Neutrophil (primary cell): ENCODE data around the gene ICA1L.
"Not testable (repeated sequence)": the region's sequence is repeated elsewhere in the genome, so short reads cannot be mapped to it uniquely, and the experiment has no call there.

Experiments used
- H3K27ac ChIP-seq: fragments of 200-600 bp; sonication (generic); 2 replicates; pipeline ENCODE4 v1.5.1; 2016; ENCODE audit warnings: mild to moderate bottlenecking, moderate library complexity
- H3K27me3 ChIP-seq: fragments of 200-600 bp; sonication (generic); 2 replicates; pipeline ENCODE4 v1.6.0; 2016; ENCODE audit warnings: mild to moderate bottlenecking
- H3K36me3 ChIP-seq: fragments of 200-600 bp; sonication (generic); 2 replicates; pipeline ENCODE4 v1.5.1; 2017
- H3K4me1 ChIP-seq, 2 experiments: fragments of 200-600 bp in 1 of 2; sonication (generic) in 1 of 2; 1 replicate in 1 of 2; 2 replicates in 1 of 2; pipeline versions ENCODE4 v1.5.1 to v1.6.1; 2013 to 2016; ENCODE audit warnings: low read depth in 1 of 2, low read length in 1 of 2, mild to moderate bottlenecking in 1 of 2, moderate library complexity in 1 of 2; ENCODE audit not compliant: control insufficient read depth in 1 of 2, insufficient read depth in 1 of 2
- H3K4me3 ChIP-seq, 2 experiments: fragments of 200-600 bp in 1 of 2; sonication (generic) in 1 of 2; 1 replicate in 1 of 2; 2 replicates in 1 of 2; pipeline ENCODE4 v1.5.1; 2013 to 2016; ENCODE audit warnings: low read depth in 1 of 2, low read length in 1 of 2, mild to moderate bottlenecking in 1 of 2, moderate library complexity in 1 of 2
- H3K9me3 ChIP-seq: fragments of 200-600 bp; sonication (generic); 2 replicates; pipeline ENCODE4 v1.5.1; 2016
- CTCF ChIP-seq: fragments of 200-600 bp; sonication (generic); IDR thresholded peaks from 2 replicates; pipeline ENCODE4 v1.5.1; 2016; ENCODE audit warnings: antibody characterized with exemption

Gene ICA1L

GRCh38 chr2:202808754-202809153, 62.8 kb downstream of the ICA1L start:
- Histone ChIP-seq H3K4me3 (no peak overlapping the region), H3K27me3 (no peaks in the 10 kb centered on the region), H3K9me3 (no peaks in the 10 kb centered on the region), H3K36me3 (no peaks in the 10 kb centered on the region), H3K4me1 (no peaks in the 10 kb centered on the region), H3K27ac (no peak overlapping the region)
- no peak for TF ChIP-seq CTCF

- not testable (repeated sequence) for H3K27me3 ChIP-seq, H3K27ac ChIP-seq, H3K4me3 ChIP-seq, H3K36me3 ChIP-seq, H3K4me1 ChIP-seq, H3K9me3 ChIP-seq
These were observed 64.0 kb downstream of the ICA1L start for GRCh38 chr2:202807431-202808138.

GRCh38 chr2:202805911-202806310, 65.7 kb downstream of the ICA1L start:
- H3K4me1 ChIP-seq, H3K27me3 ChIP-seq, H3K4me3 ChIP-seq, H3K9me3 ChIP-seq, H3K27ac ChIP-seq, H3K36me3 ChIP-seq: not testable (repeated sequence)

- H3K4me3 ChIP-seq, result no peak overlapping the region
- no peak for TF ChIP-seq CTCF
- H3K4me1 ChIP-seq, result no peaks in the 10 kb centered on the region
- no peaks in the 10 kb centered on the region for H3K27me3 ChIP-seq
- H3K36me3 ChIP-seq, result no peaks in the 10 kb centered on the region
- H3K9me3 ChIP-seq, result no peaks in the 10 kb centered on the region
- H3K27ac ChIP-seq, result no peak overlapping the region
These were observed 73.6 kb downstream of the ICA1L start for GRCh38 chr2:202797944-202798343.

- no peak for TF ChIP-seq CTCF
- Histone ChIP-seq H3K9me3 (no peaks in the 10 kb centered on the region), H3K27me3 (no peaks in the 10 kb centered on the region), H3K4me3 (no peak overlapping the region), H3K27ac (no peak overlapping the region), H3K4me1 (no peaks in the 10 kb centered on the region), H3K36me3 (no peaks in the 10 kb centered on the region)
These were observed 80.9 kb downstream of the ICA1L start for GRCh38 chr2:202790676-202791075.

GRCh38 chr2:202786842-202787241, 84.7 kb downstream of the ICA1L start:
- H3K4me3 ChIP-seq, result no peak overlapping the region
- no peaks in the 10 kb centered on the region for H3K36me3 ChIP-seq
- H3K27ac ChIP-seq, result no peak overlapping the region
- no peaks in the 10 kb centered on the region for H3K27me3 ChIP-seq
- no peaks in the 10 kb centered on the region for H3K9me3 ChIP-seq
- H3K4me1 ChIP-seq, result no peaks in the 10 kb centered on the region
- no peak for TF ChIP-seq CTCF
